Activated T-cell treated with anti-CD3 and anti-CD28 coated beads, Interleukin-2, amount 50 U/mL, for 4 hours (primary cell): ENCODE results near the gene SAP30L. TPM values are rescaled to one million over a fixed set of nuclear protein-coding genes. Genes with fewer than 3 reads are reported as not detected.

Experiments used
- total RNA-seq, 3 donors: library from RNA; stranded (reverse); gene quantifications; one replicate each; pipeline ENCODE4 v1.2.1, GENCODE V29; 2021

The SAP30L gene
- total RNA-seq, 3 donors from 2014 or later, result 22.5 to 27.0 (median 24.0) TPM

Other genes with a start within 250 kb of the SAP30L start
- gene HAND1, start 32.2 kb downstream of the SAP30L start, total RNA-seq, result not detected